Measurements from ENCODE around the gene STOML2. TPM values are rescaled to one million over a fixed set of nuclear protein-coding genes. Genes with fewer than 3 reads are reported as not detected.

STOML2 gene
- total and polyA plus RNA-seq, 2 donors from 2014 or later, result 81.9 to 150 TPM

DNA sequence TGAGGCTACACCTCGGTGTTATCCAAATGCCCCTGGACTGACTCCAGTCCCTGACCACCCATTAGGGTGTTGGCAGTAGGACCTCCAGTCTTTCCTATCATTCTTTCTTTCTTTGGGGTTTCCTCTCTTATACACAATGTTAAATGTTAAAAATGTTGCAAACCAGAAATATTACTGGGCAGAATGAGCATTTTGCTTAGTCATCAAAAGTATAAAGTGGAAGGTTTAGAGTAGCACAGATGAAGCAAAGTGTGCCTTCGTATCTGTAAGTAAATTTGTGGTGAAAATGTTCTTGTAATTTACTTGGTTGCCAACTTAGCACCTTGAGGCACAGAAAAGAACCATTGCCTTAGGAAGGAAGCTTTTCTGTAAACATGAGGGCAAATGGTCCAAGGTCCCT, 37.2 kb upstream of the STOML2 start:
- TF ChIP-seq, protein P1, sequence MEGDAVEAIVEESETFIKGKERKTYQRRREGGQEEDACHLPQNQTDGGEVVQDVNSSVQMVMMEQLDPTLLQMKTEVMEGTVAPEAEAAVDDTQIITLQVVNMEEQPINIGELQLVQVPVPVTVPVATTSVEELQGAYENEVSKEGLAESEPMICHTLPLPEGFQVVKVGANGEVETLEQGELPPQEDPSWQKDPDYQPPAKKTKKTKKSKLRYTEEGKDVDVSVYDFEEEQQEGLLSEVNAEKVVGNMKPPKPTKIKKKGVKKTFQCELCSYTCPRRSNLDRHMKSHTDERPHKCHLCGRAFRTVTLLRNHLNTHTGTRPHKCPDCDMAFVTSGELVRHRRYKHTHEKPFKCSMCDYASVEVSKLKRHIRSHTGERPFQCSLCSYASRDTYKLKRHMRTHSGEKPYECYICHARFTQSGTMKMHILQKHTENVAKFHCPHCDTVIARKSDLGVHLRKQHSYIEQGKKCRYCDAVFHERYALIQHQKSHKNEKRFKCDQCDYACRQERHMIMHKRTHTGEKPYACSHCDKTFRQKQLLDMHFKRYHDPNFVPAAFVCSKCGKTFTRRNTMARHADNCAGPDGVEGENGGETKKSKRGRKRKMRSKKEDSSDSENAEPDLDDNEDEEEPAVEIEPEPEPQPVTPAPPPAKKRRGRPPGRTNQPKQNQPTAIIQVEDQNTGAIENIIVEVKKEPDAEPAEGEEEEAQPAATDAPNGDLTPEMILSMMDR (IDR thresholded peaks at IDR 0.05; ENCODE audit: borderline replicate concordance, extremely low read depth, insufficient read depth), result no peak
- FAIRE-seq, result no peak
- DNase-seq, result no peak
- Histone ChIP-seq H3K27ac (ENCODE audit: low read depth in 2 of 2, low read length in 2 of 2) (no peak overlapping the region), H3K36me3 (ENCODE audit: control insufficient read depth in 2 of 3, insufficient read depth in 3 of 3, low read length in 3 of 3) (no peaks in the 10 kb centered on the region), H3K4me3 (ENCODE audit: low read length in 3 of 3) (no peak overlapping the region), H3K9me3 (ENCODE audit: control insufficient read depth in 2 of 3, insufficient read depth in 1 of 3, low read length in 3 of 3) (peaks cover 0 to 20% (median 0%) of the 10 kb centered on the region in 3 donors), H3K4me1 (ENCODE audit: control insufficient read depth in 2 of 3, insufficient read depth in 2 of 3, low read depth in 1 of 3, low read length in 3 of 3) (no peaks in the 10 kb centered on the region), H3K9ac (ENCODE audit: low read length in 3 of 3) (no peak overlapping the region), H3K27me3 (ENCODE audit: control insufficient read depth, insufficient read depth, low read length) (no peaks in the 10 kb centered on the region)
- intact Hi-C loops (cut with DNase I), result no loop called here

- FAIRE-seq (no peak), DNase-seq (no peak)
- TF ChIP-seq, protein P1 (IDR thresholded peaks at IDR 0.05; ENCODE audit: borderline replicate concordance, extremely low read depth, insufficient read depth), result no peak
- H3K9me3 ChIP-seq (ENCODE audit: control insufficient read depth in 2 of 3, insufficient read depth in 1 of 3, low read length in 3 of 3), result peaks cover 0 to 6% (median 0%) of the 10 kb centered on the region in 3 donors
- no peak overlapping the region for H3K27ac ChIP-seq (ENCODE audit: low read depth in 2 of 2, low read length in 2 of 2)
- intact Hi-C loops (cut with DNase I), result no loop called here
- H3K9ac ChIP-seq (ENCODE audit: low read length in 3 of 3), result no peak overlapping the region
- no peaks in the 10 kb centered on the region for H3K27me3 ChIP-seq (ENCODE audit: control insufficient read depth, insufficient read depth, low read length)
- no peaks in the 10 kb centered on the region for H3K4me1 ChIP-seq (ENCODE audit: control insufficient read depth in 2 of 3, insufficient read depth in 2 of 3, low read depth in 1 of 3, low read length in 3 of 3)
- H3K4me3 ChIP-seq (ENCODE audit: low read length in 3 of 3), result no peak overlapping the region
- no peaks in the 10 kb centered on the region for H3K36me3 ChIP-seq (ENCODE audit: control insufficient read depth in 2 of 3, insufficient read depth in 3 of 3, low read length in 3 of 3)
These were observed 33.9 kb upstream of the STOML2 start for GRCh38 chr9:35136866-35137265.

GRCh38 chr9:35135988-35136387, 33.1 kb upstream of the STOML2 start:
- TF ChIP-seq, protein P1 (IDR thresholded peaks at IDR 0.05; ENCODE audit: borderline replicate concordance, extremely low read depth, insufficient read depth), result no peak
- DNase-seq, result no peak
- Histone ChIP-seq H3K36me3 (ENCODE audit: control insufficient read depth in 2 of 3, insufficient read depth in 3 of 3, low read length in 3 of 3) (no peaks in the 10 kb centered on the region), H3K9ac (ENCODE audit: low read length in 3 of 3) (no peak overlapping the region), H3K4me1 (ENCODE audit: control insufficient read depth in 2 of 3, insufficient read depth in 2 of 3, low read depth in 1 of 3, low read length in 3 of 3) (no peaks in the 10 kb centered on the region), H3K27ac (ENCODE audit: low read depth in 2 of 2, low read length in 2 of 2) (no peak overlapping the region), H3K27me3 (ENCODE audit: control insufficient read depth, insufficient read depth, low read length) (no peaks in the 10 kb centered on the region), H3K9me3 (ENCODE audit: control insufficient read depth in 2 of 3, insufficient read depth in 1 of 3, low read length in 3 of 3) (no peaks in the 10 kb centered on the region), H3K4me3 (ENCODE audit: low read length in 3 of 3) (no peak overlapping the region)
- intact Hi-C loops (cut with DNase I), result no loop called here
- no peak for FAIRE-seq

DNA sequence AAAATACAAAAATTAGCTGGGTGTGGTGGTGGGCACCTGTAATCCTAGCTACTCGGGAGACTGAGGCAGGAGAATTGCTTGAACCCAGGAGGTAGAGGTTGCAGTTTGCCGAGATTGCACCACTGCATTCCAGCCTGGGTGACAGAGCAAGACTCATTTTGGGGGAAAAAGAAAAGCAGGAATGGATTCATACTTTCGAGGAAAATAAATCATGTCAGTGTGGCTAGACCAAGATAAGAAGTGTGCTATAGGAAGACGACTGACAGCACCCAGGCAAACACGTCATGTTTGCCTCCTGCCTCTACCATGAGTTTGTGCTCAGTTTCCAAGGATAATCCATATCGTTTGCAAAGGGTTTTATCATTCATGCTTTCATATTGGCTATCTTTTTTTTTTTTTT, 32.0 kb upstream of the STOML2 start:
- TF ChIP-seq, protein P1 (IDR thresholded peaks at IDR 0.05; ENCODE audit: borderline replicate concordance, extremely low read depth, insufficient read depth), result no peak
- Histone ChIP-seq H3K4me3 (ENCODE audit: low read length in 3 of 3) (no peak overlapping the region), H3K9me3 (ENCODE audit: control insufficient read depth in 2 of 3, insufficient read depth in 1 of 3, low read length in 3 of 3) (no peaks in the 10 kb centered on the region), H3K36me3 (ENCODE audit: control insufficient read depth in 2 of 3, insufficient read depth in 3 of 3, low read length in 3 of 3) (no peaks in the 10 kb centered on the region), H3K27me3 (ENCODE audit: control insufficient read depth, insufficient read depth, low read length) (no peaks in the 10 kb centered on the region), H3K27ac (ENCODE audit: low read depth in 2 of 2, low read length in 2 of 2) (no peak overlapping the region), H3K4me1 (ENCODE audit: control insufficient read depth in 2 of 3, insufficient read depth in 2 of 3, low read depth in 1 of 3, low read length in 3 of 3) (no peaks in the 10 kb centered on the region), H3K9ac (ENCODE audit: low read length in 3 of 3) (no peak overlapping the region)
- DNase-seq (no peak), FAIRE-seq (no peak)
- intact Hi-C loops (cut with DNase I), result no loop called here
